CD4-positive, alpha-beta T cell treated with Interleukin-12 subunit alpha and Interleukin-12 subunit beta, for 1 hour (primary cell): Measurements from ENCODE around the gene PIGT.

Experiments
- DNase-seq: peaks from one replicate; pipeline ENCODE4 v3.0.0-alpha.2; 2020

Gene PIGT

GRCh38 chr20:45415822-45416637 lies at the start of gene PIGT:
PIGT (plus strand) TSS chr20:45416141; CDS start chr20:45416157, 16 bp downstream.
- peak; percentile 91 for DNase-seq

- no peak for DNase-seq
Measured at GRCh38 chr20:45366192-45366591, 49.7 kb upstream of the PIGT start.

GRCh38 chr20:45366631-45367030 lies 49.3 kb upstream of the PIGT start:
- no peak for DNase-seq

GRCh38 chr20:45367126-45367525 lies 48.8 kb upstream of the PIGT start:
- no peak for DNase-seq

DNA sequence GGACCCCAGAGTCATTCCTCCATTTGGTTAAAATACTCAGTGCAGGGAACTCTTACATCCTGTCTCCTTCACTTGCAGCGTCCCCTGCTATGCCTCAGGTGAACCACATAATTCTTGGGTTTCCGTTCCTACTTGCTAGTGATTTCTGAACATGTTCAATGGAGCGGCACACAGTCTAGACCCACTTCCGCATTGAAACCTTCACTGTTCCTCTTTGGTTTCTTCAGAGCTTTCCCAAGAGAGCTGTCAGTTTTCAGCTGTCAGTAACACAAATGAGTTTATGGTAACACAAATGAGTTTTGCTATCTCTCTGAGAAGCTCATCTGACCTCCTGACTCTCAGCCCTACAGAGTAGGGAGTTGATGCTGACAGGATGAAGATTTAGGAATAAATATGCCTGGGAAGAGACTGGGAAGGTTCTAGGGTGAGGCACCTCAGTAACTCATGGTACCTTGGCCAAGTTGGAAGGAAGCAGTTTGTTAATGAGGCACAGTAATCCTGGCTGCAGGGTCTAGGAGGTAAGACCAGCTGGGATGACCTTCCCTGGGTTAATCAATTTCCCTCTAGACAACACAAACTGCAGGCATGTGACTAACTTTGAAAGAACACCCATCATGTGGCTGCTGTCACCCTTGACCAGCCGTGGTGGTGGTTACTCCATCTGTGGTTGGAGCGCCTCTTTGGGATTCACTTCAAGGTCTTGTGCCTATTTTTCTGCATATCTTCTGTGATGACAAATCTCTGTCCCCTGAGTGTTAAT lies 47.5 kb upstream of the PIGT start:
- DNase-seq, result peak; percentile 62

DNA sequence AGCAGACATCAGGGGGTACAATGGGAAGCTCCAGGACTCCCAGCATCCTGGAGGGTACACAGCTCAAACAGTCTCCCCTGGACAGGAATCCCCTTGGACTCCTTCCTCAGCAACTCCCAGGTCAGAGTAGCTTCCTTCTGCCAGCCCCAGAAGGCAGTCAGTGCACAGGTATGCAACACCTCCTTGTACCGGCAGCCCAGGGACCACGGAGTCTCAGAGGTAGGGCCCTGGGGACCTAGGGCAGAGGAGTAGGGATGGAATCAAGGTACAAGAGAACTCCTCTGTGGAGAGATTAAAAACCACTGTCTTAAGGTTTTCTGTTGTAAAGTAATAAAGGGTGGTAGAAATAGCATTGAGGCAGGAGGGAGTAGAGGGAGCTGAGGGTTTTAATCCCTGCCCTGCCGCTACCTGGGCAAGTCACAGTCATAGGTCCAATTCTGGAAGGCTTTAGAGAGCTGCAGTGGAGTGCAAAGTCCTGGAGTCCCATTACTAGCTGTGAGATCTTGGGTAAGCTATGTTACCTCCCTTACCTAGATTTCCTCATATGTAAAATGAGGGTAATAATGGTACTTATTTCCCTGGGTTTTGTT lies 45.3 kb upstream of the PIGT start:
- no peak for DNase-seq

DNA sequence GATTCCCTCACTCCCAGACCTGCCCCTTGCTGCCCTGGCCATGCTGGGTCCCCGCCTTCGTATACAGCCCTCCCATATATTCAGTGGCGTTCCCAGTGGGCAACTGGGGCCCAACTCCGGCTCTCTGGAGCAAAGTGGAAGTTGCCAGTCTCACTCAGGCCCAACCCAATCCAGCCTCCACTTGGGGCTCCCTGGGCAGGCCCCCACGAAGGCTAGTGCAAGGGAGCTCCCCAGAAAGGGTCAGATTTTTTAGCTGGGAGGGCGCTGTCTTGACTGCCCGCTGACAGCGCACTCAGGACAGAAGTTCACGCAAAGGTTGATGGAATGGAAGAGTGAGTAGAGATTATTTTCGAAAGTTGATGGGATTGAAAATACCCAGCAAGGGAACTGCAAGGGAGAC lies 43.7 kb upstream of the PIGT start:
- DNase-seq, result no peak

DNA sequence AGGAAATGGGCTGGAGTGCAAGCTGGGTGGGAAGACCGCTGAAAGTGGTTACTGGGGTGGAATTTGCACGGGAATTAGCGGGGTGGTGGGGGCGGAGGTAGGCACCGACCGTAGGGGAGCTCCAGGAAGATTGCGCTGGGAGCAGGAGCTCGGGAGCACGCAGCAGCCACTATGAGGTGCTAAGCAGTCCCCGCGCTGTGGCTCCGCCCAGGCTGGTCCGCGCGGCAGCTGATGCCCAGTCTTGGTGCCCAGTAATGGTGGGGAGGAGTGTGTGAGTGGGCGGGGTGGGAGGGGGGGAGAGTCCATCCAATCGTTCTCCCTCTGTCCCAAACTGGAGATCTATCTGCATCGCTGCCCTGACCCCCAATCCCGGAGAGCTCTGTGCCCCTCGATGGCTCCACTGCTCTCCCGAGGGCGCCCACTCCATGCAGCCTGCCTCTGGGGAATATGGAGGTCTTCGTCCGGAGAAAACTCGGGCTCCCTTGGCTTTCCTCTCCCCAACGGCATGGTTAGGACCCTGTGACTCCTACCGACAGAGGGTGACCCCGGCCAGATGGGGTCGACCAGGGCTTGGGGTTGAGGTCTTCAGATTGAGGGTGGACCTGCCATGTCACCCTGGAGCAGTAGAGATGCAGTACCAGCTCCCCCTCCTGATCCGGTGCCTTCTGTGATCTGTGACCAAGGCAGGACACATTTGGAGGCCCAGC lies 43.1 kb upstream of the PIGT start:
- no peak for DNase-seq

DNA sequence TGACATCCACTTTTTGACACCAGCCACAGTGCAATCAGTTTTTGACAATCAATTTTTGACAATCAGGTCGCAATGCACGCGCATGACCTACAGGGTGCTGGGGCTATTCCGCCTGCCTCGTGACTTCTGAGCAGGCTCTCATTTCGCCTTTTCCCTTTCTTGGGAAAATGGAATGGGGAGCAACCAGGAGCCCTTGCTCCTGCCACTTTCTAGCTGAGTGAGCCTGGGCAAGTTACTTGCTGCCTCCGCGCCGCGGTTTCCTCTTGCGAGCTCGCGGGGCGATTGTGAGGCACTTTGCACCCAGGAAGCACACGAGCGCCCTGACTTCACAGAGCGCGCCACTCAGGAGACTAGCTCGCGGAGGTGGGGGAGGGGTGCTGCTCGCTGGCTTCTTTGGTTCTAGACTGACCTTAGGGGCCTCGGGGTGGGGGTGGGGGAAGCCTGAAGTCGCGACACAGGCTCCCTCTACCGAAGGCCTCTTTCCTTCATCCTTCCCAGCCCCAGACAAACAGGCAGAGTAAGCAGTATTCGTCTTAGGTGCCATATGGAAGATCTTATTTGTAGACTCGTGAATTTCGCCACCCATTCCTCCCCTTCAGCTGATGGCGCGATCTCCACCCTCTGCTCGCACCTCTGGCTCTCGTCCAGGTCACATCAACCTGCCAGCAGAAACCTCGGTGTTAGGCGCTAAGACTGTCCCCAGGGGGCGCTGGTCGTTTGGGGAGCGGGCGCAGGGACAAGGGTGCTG lies 42.4 kb upstream of the PIGT start:
- peak; percentile 90 for DNase-seq

- DNase-seq, result no peak
Measured at GRCh38 chr20:45374101-45374467, 41.9 kb upstream of the PIGT start.

DNA sequence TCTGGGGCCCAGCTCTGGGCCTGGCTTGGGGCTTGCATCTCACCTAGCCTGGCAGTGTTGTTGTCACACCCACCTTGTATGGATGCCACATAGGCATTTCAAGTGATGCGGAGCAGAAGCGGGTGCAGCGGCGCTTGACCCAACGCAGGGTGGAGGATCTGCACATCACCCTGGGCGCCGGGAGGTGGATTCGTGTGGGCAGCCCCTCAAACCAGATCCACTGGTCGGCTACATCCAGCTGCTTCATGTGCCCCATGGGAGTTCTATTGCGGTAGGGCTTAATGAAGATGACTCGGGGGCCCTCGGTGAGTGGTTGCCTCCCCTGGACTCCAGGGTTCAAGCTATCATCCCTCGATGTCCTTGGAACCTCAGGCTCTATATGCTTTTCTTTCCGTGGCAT lies 41.0 kb upstream of the PIGT start:
- no peak for DNase-seq

DNA sequence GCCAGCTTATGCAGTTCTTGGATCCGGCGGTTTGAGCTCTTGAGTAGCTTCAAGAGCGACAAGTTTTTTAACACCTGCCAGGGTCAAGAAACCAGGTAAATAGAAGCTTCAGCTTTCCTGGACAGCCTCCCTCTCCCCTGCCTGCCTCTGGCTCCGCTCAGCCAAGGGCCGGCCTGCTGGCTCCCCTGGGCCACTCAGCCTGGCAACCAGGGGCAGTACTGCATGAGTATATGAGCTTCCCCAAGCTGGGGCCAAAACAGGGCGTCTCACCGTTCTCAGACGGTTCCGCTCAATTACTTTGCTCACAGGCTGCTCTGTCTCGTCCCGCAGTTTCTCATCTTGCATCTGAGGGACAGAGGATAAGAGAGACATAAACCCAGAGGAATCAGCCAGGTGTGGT lies 38.7 kb upstream of the PIGT start:
- DNase-seq, result no peak

DNA sequence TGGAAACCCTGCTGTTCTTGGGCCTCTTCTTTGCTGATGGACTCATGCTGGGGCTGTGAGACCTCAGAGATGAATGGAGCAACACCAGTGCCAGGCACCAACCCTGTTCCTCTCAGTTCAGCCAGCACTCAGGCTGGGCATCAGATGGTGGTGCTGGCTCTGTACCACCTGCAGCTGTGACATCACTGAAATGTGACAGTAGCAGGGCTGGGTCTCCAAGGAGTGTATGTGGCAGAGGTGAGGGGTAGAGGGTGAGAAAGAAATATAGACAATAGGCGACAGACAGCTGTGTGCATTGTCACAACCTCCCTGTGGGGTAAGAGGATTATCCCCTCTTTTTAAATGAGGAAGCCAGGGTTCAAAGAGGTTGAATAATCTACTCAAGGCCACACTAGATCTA lies 37.8 kb upstream of the PIGT start, which contains the start of gene TP53TG5:
TSS of gene TP53TG5 (minus strand) at position 135 of the 400 bp plus-strand sequence. CDS start at position 46, 89 bp downstream.
- DNase-seq, result no peak

DNA sequence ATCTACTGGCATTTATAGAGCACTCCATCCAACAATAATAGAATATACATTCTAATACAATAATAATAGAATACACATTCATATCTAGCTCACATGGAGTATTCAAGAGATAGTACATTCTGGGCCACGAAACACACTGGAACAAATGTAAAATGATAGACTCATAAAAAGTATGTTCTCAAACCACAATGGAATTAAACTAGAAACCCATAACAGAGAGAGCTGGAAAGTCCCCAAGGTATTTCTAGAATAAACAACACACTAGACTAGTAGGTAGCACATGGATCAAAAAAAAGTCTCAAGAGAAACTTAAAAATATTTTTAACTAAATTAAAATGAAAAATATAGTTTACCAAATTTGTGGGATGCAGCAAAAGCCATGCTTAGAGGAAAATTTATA lies 28.7 kb upstream of the PIGT start:
- DNase-seq, result no peak

- DNase-seq, result no peak
Measured at GRCh38 chr20:45390931-45391330, 25.0 kb upstream of the PIGT start.

DNA sequence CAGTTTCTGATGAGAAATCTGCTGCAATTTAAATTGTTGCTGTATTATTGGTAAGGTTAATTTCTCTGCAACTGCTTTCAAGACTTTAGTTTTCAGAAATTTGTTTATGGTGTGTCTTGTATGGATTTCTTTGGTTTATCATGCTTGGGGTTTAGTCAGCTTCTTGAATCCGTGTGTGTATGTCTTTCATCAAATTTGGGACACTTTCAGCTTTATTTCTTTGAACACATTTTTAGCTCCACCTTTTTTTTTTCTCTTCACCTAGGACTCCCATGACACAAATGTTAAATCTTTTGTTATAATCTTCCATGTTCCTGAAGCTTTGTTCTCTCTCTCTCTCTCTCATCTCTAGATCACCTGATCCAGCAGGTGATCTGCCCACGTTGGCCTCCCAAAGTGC lies 24.4 kb upstream of the PIGT start:
- no peak for DNase-seq

GRCh38 chr20:45392733-45393132 lies 23.2 kb upstream of the PIGT start:
- no peak for DNase-seq

DNA sequence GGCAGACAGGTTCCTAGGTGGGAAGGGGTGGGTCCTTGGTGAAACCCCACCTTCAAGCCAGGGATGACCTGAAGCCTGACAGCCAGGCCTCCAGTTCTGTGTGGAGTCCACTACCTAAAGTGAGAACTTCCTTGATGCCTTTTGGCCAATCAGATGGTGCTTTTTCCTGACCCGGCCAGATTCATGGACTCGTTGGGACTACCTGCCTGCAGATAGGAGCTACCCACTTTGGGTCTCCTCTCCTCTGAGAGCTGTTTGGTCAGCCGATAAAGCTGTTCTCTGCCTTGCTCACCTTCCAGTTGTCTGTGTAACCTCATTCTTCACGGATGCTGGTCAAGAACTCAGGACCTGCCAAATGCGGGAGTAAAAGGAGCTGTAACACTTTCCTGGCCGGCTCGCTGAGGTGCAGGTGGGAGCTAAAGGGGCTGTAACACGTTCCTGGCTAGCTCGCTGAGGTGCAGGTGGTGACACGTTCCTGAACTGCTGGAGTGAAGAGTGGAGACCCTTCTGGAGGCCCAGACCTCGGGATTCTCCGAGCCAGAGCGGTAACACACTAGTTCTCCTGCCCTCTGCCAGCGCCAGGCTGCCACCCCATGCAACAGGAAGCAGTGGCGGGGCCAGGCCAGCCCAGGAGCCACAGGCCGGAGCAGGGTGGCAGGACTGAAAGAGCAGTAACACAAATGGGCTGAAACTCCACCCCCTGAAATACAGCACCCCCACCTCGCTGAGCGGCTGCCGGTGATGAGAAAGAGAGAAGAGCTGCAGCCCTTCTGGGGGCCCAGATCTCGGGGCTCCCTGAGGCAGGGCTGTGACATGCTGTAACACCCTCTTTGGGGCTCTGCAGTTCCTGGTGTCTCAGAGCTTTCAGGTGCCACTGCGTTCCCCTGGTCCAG lies 21.5 kb upstream of the PIGT start:
- DNase-seq, result no peak

DNA sequence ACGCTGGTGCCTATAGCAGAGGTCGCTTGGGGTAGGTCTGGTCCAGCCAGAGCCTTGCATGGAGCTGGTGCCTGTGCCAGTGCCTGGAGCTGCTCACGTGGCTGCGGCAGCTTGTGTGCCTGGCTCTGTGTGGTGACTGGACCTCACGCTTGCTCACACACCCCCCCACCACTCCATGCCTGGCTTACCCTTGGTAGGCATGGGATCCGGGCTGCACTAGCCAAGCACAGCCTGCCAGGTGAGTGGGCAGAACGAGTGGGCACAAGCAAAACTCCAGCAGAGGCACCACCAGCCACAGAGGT lies 20.9 kb upstream of the PIGT start:
- DNase-seq, result no peak

DNA sequence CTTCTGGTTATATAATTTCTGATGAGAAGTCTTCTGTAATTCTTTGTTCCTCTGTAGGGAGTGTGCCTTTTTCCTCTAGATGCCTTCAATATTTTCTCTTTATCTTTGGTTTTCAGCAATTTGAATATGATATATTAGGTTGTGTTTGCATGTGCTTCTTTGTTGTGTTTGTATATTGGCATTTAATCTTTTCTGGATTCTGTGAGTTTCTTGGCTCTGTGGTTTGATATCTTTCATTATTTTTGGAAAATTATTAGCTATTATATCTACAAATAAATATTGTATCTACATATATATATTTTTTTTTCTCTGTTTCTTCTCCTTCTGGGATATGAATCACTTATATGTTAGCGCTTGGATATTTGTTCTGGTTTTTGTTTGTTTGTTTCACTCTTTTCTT lies 16.9 kb upstream of the PIGT start:
- DNase-seq, result no peak

GRCh38 chr20:45400346-45401031 lies 15.5 kb upstream of the PIGT start:
- DNase-seq, result no peak
